Camera-type eye (tissue), 1 donor: ENCODE results near the gene ZYG11A. TPM values are rescaled to one million over a fixed set of nuclear protein-coding genes. Genes with fewer than 3 reads are reported as not detected.

Source experiments
- total RNA-seq: library from RNA; depleted of rRNA; stranded (reverse); fragments of >200 nt; gene quantifications from one replicate; pipeline ENCODE4 v1.2.3, GENCODE V29; 2014

Gene ZYG11A
- 0.38 TPM for total RNA-seq

DNA sequence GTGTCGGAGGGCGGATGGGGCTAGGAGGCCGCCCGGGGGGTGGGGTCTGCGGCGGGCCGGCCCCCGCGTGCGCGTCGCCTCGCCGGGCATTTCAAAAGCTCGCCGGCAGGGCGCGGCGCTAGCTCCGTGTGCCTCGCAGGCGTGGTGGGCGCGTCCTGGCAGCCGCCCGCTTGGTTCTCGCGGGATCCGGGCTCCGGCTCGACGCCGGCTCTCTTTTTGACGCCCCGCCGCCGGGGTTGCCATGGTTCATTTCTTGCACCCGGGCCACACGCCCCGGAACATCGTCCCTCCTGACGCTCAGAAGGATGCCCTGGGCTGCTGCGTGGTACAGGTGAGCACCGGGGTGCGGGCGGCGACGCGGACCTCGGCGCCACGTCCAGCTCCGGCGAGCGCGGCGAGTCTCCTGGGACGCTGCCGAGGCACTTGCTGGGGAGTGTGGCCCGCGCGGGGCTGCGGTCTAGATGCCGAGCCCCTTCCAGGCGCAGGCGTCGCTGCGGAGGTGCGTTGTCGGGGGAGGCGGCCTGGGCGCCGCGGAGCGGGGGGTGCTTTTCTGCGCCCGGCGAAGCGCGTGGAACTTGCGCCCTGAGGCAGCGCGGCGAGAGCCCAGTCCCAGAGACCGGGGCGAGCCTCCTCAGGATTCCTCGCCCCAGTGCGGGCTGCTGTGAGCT, at the start of gene ZYG11A:
ZYG11A (plus strand) TSS at position 118 of the 668 bp plus-strand sequence; CDS start at position 242, 124 bp downstream.

DNA sequence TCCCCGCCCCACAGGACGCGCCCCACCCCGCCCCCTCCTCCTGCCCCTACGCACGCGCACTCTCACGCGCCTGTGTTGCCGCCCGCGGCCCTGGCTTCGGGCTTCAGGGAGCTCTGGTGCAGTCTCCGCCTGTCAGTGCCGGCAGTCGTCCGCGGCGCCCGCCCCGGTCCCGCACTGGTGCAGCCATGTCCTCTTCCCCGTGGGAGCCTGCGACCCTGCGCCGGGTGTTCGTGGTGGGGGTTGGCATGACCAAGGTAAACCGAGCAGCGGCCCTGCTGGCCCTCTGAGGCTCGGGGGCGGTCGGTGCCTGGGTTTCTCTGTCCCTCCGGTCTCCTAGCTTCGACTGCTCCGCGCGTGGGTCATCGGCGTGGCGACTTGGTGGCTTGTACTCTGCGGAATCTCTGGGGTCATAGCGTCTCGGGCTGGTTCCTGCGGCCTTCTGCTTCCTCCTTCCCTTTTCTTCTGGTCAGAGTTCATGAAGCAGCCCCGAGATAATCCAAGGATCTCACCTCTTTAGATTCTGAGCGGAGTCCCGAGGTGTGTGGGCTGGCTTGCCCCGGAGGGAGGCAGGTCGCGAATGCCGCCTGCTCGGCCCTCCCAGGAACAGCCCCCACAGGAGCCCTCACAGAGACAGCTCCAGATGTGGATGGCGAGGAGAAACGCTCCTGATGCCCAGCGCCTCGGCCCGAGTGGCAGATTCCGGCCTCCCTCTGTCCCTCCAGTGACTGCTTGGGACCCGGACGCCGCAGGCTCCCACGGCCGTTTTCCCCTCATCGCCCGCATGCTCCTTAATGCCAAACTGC, 84.9 kb downstream of the ZYG11A start, which contains the start of gene SCP2:
SCP2 (plus strand) TSS at position 65 of the 803 bp plus-strand sequence; CDS start at position 186, 121 bp downstream.

Other genes with a start within 250 kb of the ZYG11A start
- 96.0 TPM for gene GPX7, start 240.4 kb upstream of the ZYG11A start, total RNA-seq
- 0.38 TPM for gene SHISAL2A, start 209.6 kb upstream of the ZYG11A start, total RNA-seq
- gene COA7, start 144.4 kb upstream of the ZYG11A start, total RNA-seq = 11.2 TPM
- 112 TPM for gene ZYG11B, start 116.3 kb upstream of the ZYG11A start, total RNA-seq
- gene ECHDC2, start 79.0 kb downstream of the ZYG11A start, total RNA-seq = 47.3 TPM
- gene SCP2, start 84.5 kb downstream of the ZYG11A start, total RNA-seq = 111 TPM
- 17.1 TPM for gene PODN, start 219.5 kb downstream of the ZYG11A start, total RNA-seq